GM21515 (cell line): ENCODE data around the gene SMIM35.
"Not testable (repeated sequence)": the region's sequence is repeated elsewhere in the genome, so short reads cannot be mapped to it uniquely, and the experiment has no call there.

Source experiments
- ATAC-seq: cut with Tn5 transposase; IDR thresholded peaks from one replicate; pipeline ENCODE4 v1.9.1; 2021; ENCODE audit not compliant: unreplicated experiment

The SMIM35 gene

GRCh38 chr11:117989351-117990102 is 97.2 kb downstream of the SMIM35 start:
- ATAC-seq = no peak

- peak; percentile 51 for ATAC-seq
Observed at GRCh38 chr11:117986981-117987574, 99.7 kb downstream of the SMIM35 start.

- ATAC-seq = peak; percentile 82
Observed at GRCh38 chr11:117985953-117986887, 100.5 kb downstream of the SMIM35 start, which contains the start of gene IL10RA. Gene IL10RA (plus strand): TSS chr11:117986394. CDS start chr11:117986468, 74 bp downstream.

- ATAC-seq = no peak
Observed at GRCh38 chr11:117984476-117984875, 102.3 kb downstream of the SMIM35 start.

- ATAC-seq = no peak
Observed at GRCh38 chr11:117983163-117983475, 103.6 kb downstream of the SMIM35 start.

- ATAC-seq = no peak
Observed at GRCh38 chr11:117980720-117981119, 106.0 kb downstream of the SMIM35 start.

- ATAC-seq = no peak
Observed at GRCh38 chr11:117980280-117980679, 106.5 kb downstream of the SMIM35 start.

GRCh38 chr11:117979481-117980211 is 107.1 kb downstream of the SMIM35 start:
- peak; percentile 48 for ATAC-seq

GRCh38 chr11:117978991-117979390 is 107.8 kb downstream of the SMIM35 start:
- ATAC-seq = no peak

- not testable (repeated sequence) for ATAC-seq
Observed at GRCh38 chr11:117978291-117978910, 108.4 kb downstream of the SMIM35 start.

GRCh38 chr11:117977612-117978264 is 109.0 kb downstream of the SMIM35 start:
- not testable (repeated sequence) for ATAC-seq

GRCh38 chr11:117977029-117977428 is 109.7 kb downstream of the SMIM35 start:
- ATAC-seq = no peak

GRCh38 chr11:117976445-117976844 is 110.3 kb downstream of the SMIM35 start:
- no peak for ATAC-seq

GRCh38 chr11:117973503-117973860 is 113.3 kb downstream of the SMIM35 start:
- no peak for ATAC-seq

- ATAC-seq = no peak
Observed at GRCh38 chr11:117972629-117973502, 113.9 kb downstream of the SMIM35 start.

- ATAC-seq = no peak
Observed at GRCh38 chr11:117972044-117972443, 114.7 kb downstream of the SMIM35 start.

GRCh38 chr11:117970400-117971024 is 116.3 kb downstream of the SMIM35 start:
- ATAC-seq = no peak

GRCh38 chr11:117969160-117969991 is 117.4 kb downstream of the SMIM35 start:
- ATAC-seq = no peak
